Measurements from ENCODE around the gene MED26.
"Not testable (repeated sequence)": the region's sequence is repeated elsewhere in the genome, so short reads cannot be mapped to it uniquely, and the experiment has no call there.

MED26 gene

GRCh38 chr19:16628183-16628983 is at the start of gene MED26:
Gene MED26, minus strand, starts transcription at chr19:16628204. Its CDS starts 261 bp downstream, at chr19:16627943.
- TF ChIP-seq POLR2A (IDR thresholded peaks at IDR 0.05; ENCODE audit: low read length) = peak; percentile 82
- TF ChIP-seq GATA1 (IDR thresholded peaks at IDR 0.05; ENCODE audit: low read depth, low read length) = no peak
- DNase-seq = peak; percentile 95 to 98

- DNase-seq = no peak
- TF ChIP-seq GATA1 (IDR thresholded peaks at IDR 0.05; ENCODE audit: low read depth, low read length) (no peak), POLR2A (IDR thresholded peaks at IDR 0.05; ENCODE audit: low read length) (no peak)
Measured at GRCh38 chr19:16677055-16677454, 49.1 kb upstream of the MED26 start.

- TF ChIP-seq GATA1 (IDR thresholded peaks at IDR 0.05; ENCODE audit: low read depth, low read length) = no peak
- TF ChIP-seq POLR2A (IDR thresholded peaks at IDR 0.05; ENCODE audit: low read length) = no peak
- DNase-seq = no peak
Measured at GRCh38 chr19:16676101-16676798, 48.2 kb upstream of the MED26 start.

GRCh38 chr19:16673839-16674238 is 45.8 kb upstream of the MED26 start:
- DNase-seq = not testable (repeated sequence)

- TF ChIP-seq GATA1 (IDR thresholded peaks at IDR 0.05; ENCODE audit: low read depth, low read length) (no peak), POLR2A (IDR thresholded peaks at IDR 0.05; ENCODE audit: low read length) (no peak)
- no peak for DNase-seq
Measured at GRCh38 chr19:16673231-16673630, 45.2 kb upstream of the MED26 start.

- DNase-seq = no peak
Measured at GRCh38 chr19:16671652-16672274, 43.8 kb upstream of the MED26 start.

GRCh38 chr19:16670291-16670690 is 42.3 kb upstream of the MED26 start:
- no peak for DNase-seq
- TF ChIP-seq POLR2A (IDR thresholded peaks at IDR 0.05; ENCODE audit: low read length) (no peak), GATA1 (IDR thresholded peaks at IDR 0.05; ENCODE audit: low read depth, low read length) (no peak)

More at GRCh38 chr19:16671652-16672274, 43.8 kb upstream of the MED26 start:
- TF ChIP-seq POLR2A (IDR thresholded peaks at IDR 0.05; ENCODE audit: low read length) (no peak), GATA1 (IDR thresholded peaks at IDR 0.05; ENCODE audit: low read depth, low read length) (no peak)

GRCh38 chr19:16668702-16669101 is 40.7 kb upstream of the MED26 start:
- not testable (repeated sequence) for DNase-seq

GRCh38 chr19:16668176-16668575 is 40.2 kb upstream of the MED26 start:
- TF ChIP-seq GATA1 (IDR thresholded peaks at IDR 0.05; ENCODE audit: low read depth, low read length) (no peak), POLR2A (IDR thresholded peaks at IDR 0.05; ENCODE audit: low read length) (no peak)
- DNase-seq = no peak

GRCh38 chr19:16661480-16662034 is 33.6 kb upstream of the MED26 start:
- DNase-seq = peak in 1 of 2 experiments; percentile 31
- TF ChIP-seq POLR2A (IDR thresholded peaks at IDR 0.05; ENCODE audit: low read length) (no peak), GATA1 (IDR thresholded peaks at IDR 0.05; ENCODE audit: low read depth, low read length) (no peak)

GRCh38 chr19:16660763-16661479 is 32.9 kb upstream of the MED26 start, which contains the start of gene TMEM38A:
Gene TMEM38A, plus strand, starts transcription at chr19:16661139. Its CDS starts 79 bp downstream, at chr19:16661218.
- DNase-seq = peak; percentile 53 to 59
- no peak for TF ChIP-seq POLR2A (IDR thresholded peaks at IDR 0.05; ENCODE audit: low read length)
- no peak for TF ChIP-seq GATA1 (IDR thresholded peaks at IDR 0.05; ENCODE audit: low read depth, low read length)

- DNase-seq = peak; percentile 99
- TF ChIP-seq POLR2A (IDR thresholded peaks at IDR 0.05; ENCODE audit: low read length) = peak; percentile 96
- TF ChIP-seq GATA1 (IDR thresholded peaks at IDR 0.05; ENCODE audit: low read depth, low read length) = no peak
Measured at GRCh38 chr19:16659832-16660708, 32.1 kb upstream of the MED26 start, which contains the start of gene SMIM7. Gene SMIM7, minus strand, starts transcription at chr19:16660144. Its CDS starts 34 bp downstream, at chr19:16660110.

- TF ChIP-seq GATA1 (IDR thresholded peaks at IDR 0.05; ENCODE audit: low read depth, low read length) (no peak), POLR2A (IDR thresholded peaks at IDR 0.05; ENCODE audit: low read length) (no peak)
- DNase-seq = no peak
Measured at GRCh38 chr19:16659464-16659831, 31.4 kb upstream of the MED26 start.

Data from erythroblast (primary cell).